Measurements from ENCODE around the gene SUCLG1.

SUCLG1 gene

GRCh38 chr2:84457686-84458085, 1.4 kb downstream of the SUCLG1 start:
- Histone ChIP-seq H3K4me1 (ENCODE audit: low read length) (peaks cover 14% of the 10 kb centered on the region), H3K4me3 (ENCODE audit: low read length) (peak overlapping the region; percentile 94), H3K9ac (ENCODE audit: low read length) (no peak overlapping the region)

GRCh38 chr2:84456156-84456555, 2.9 kb downstream of the SUCLG1 start:
- H3K4me3 ChIP-seq (ENCODE audit: low read length) = no peak overlapping the region
- no peak for TF ChIP-seq EZH2phosphoT487 (IDR thresholded peaks at IDR 0.05; ENCODE audit: low read depth)
- no peak for TF ChIP-seq CTCF (IDR thresholded peaks at IDR 0.05; ENCODE audit: low read depth, low read length)
- no peaks in the 10 kb centered on the region for H3K9me3 ChIP-seq (ENCODE audit: insufficient read depth, low read length)
- no peak overlapping the region for H3K9ac ChIP-seq (ENCODE audit: low read length)
- H3K4me2 ChIP-seq (ENCODE audit: low read length) = no peak overlapping the region
- H3K36me3 ChIP-seq (replicated peaks; ENCODE audit: low read depth, low read length) = no peaks in the 10 kb centered on the region
- H3K79me2 ChIP-seq (ENCODE audit: low read length) = peaks cover 65% of the 10 kb centered on the region
- peaks cover 14% of the 10 kb centered on the region for H4K20me1 ChIP-seq (ENCODE audit: insufficient read depth, low read length)
- H3K27ac ChIP-seq (ENCODE audit: low read length) = no peak overlapping the region
- H3K27me3 ChIP-seq (ENCODE audit: low read depth, low read length) = no peaks in the 10 kb centered on the region
- H2AFZ ChIP-seq (ENCODE audit: low read depth, low read length) = no peak overlapping the region
- H3K4me1 ChIP-seq (ENCODE audit: low read length) = peaks cover 14% of the 10 kb centered on the region

More at GRCh38 chr2:84457686-84458085, 1.4 kb downstream of the SUCLG1 start:
- H3K27ac ChIP-seq (ENCODE audit: low read length) = no peak overlapping the region
- no peaks in the 10 kb centered on the region for H3K27me3 ChIP-seq (ENCODE audit: low read depth, low read length)
- no peak overlapping the region for H2AFZ ChIP-seq (ENCODE audit: low read depth, low read length)
- peaks cover 9% of the 10 kb centered on the region; the same call in 1 of the 2 replicates for H4K20me1 ChIP-seq (ENCODE audit: insufficient read depth, low read length)
- peak overlapping the region; percentile 74 for H3K4me2 ChIP-seq (ENCODE audit: low read length)
- TF ChIP-seq EZH2phosphoT487 (IDR thresholded peaks at IDR 0.05; ENCODE audit: low read depth) (no peak), CTCF (IDR thresholded peaks at IDR 0.05; ENCODE audit: low read depth, low read length) (no peak)
- H3K79me2 ChIP-seq (ENCODE audit: low read length) = peaks cover 51% of the 10 kb centered on the region
- no peaks in the 10 kb centered on the region for H3K9me3 ChIP-seq (ENCODE audit: insufficient read depth, low read length)
- no peaks in the 10 kb centered on the region for H3K36me3 ChIP-seq (replicated peaks; ENCODE audit: low read depth, low read length)

- no peak overlapping the region for H3K4me3 ChIP-seq (ENCODE audit: low read length)
- no peak overlapping the region for H3K4me2 ChIP-seq (ENCODE audit: low read length)
- no peak for TF ChIP-seq CTCF (IDR thresholded peaks at IDR 0.05; ENCODE audit: low read depth, low read length)
- TF ChIP-seq EZH2phosphoT487 (IDR thresholded peaks at IDR 0.05; ENCODE audit: low read depth) = no peak
- peaks cover 9% of the 10 kb centered on the region for H3K4me1 ChIP-seq (ENCODE audit: low read length)
- peaks cover 76% of the 10 kb centered on the region for H3K79me2 ChIP-seq (ENCODE audit: low read length)
- H3K36me3 ChIP-seq (replicated peaks; ENCODE audit: low read depth, low read length) = no peaks in the 10 kb centered on the region
- H2AFZ ChIP-seq (ENCODE audit: low read depth, low read length) = no peak overlapping the region
- no peak overlapping the region for H3K9ac ChIP-seq (ENCODE audit: low read length)
- no peaks in the 10 kb centered on the region for H3K27me3 ChIP-seq (ENCODE audit: low read depth, low read length)
- H3K27ac ChIP-seq (ENCODE audit: low read length) = no peak overlapping the region
- H3K9me3 ChIP-seq (ENCODE audit: insufficient read depth, low read length) = no peaks in the 10 kb centered on the region
- peaks cover 17% of the 10 kb centered on the region for H4K20me1 ChIP-seq (ENCODE audit: insufficient read depth, low read length)
Observed at GRCh38 chr2:84454581-84454980, 4.5 kb downstream of the SUCLG1 start.

- peaks cover under 1% of the 10 kb centered on the region; the same call in 1 of the 2 replicates for H3K4me1 ChIP-seq (ENCODE audit: low read length)
- H3K36me3 ChIP-seq (replicated peaks; ENCODE audit: low read depth, low read length) = peaks cover 9% of the 10 kb centered on the region
- H3K27ac ChIP-seq (ENCODE audit: low read length) = no peak overlapping the region
- H4K20me1 ChIP-seq (ENCODE audit: insufficient read depth, low read length) = peaks cover 10% of the 10 kb centered on the region; the same call in 1 of the 2 replicates
- no peak overlapping the region for H3K9ac ChIP-seq (ENCODE audit: low read length)
- H3K27me3 ChIP-seq (ENCODE audit: low read depth, low read length) = no peaks in the 10 kb centered on the region
- no peaks in the 10 kb centered on the region for H3K9me3 ChIP-seq (ENCODE audit: insufficient read depth, low read length)
- TF ChIP-seq CTCF (IDR thresholded peaks at IDR 0.05; ENCODE audit: low read depth, low read length) (no peak), EZH2phosphoT487 (IDR thresholded peaks at IDR 0.05; ENCODE audit: low read depth) (no peak)
- no peak overlapping the region for H3K4me3 ChIP-seq (ENCODE audit: low read length)
- H2AFZ ChIP-seq (ENCODE audit: low read depth, low read length) = no peak overlapping the region
- H3K79me2 ChIP-seq (ENCODE audit: low read length) = peaks cover 62% of the 10 kb centered on the region
- no peak overlapping the region for H3K4me2 ChIP-seq (ENCODE audit: low read length)
Observed at GRCh38 chr2:84452624-84453023, 6.5 kb downstream of the SUCLG1 start.
